Central memory CD8-positive, alpha-beta T cell (primary cell): ENCODE data around the gene KRTAP4-7.
"Not testable (repeated sequence)": the region's sequence is repeated elsewhere in the genome, so short reads cannot be mapped to it uniquely, and the experiment has no call there.

Source experiments
- ATAC-seq: fragments of 150-1000 bp; cut with Tn5 transposase; replicated peaks from 2 replicates; pipeline ENCODE4 v1.10.0; 2022; ENCODE audit warnings: mild to moderate bottlenecking, moderate FRiP score, moderate number of reproducible peaks; ENCODE audit not compliant: poor library complexity, severe bottlenecking; ENCODE audit errors: extremely low read depth
- DNase-seq, 2 donors: peaks; one replicate each; pipeline ENCODE4 v3.0.0; 2021; ENCODE audit warnings: low spot score in 2 of 2
- H3K27ac Mint-ChIP-seq: one replicate; pipeline ENCODE4 v1.8.0; 2022; ENCODE audit warnings: low read depth, mild to moderate bottlenecking, moderate library complexity, mixed read lengths
- H3K27me3 Mint-ChIP-seq: one replicate; pipeline ENCODE4 v1.8.0; 2022; ENCODE audit warnings: mixed read lengths
- H3K36me3 Mint-ChIP-seq: one replicate; pipeline ENCODE4 v1.8.0; 2022; ENCODE audit warnings: mild to moderate bottlenecking, moderate library complexity, mixed read lengths; ENCODE audit not compliant: insufficient read depth
- H3K4me1 Mint-ChIP-seq: one replicate; pipeline ENCODE4 v1.8.0; 2022; ENCODE audit warnings: mixed read lengths
- H3K4me3 Mint-ChIP-seq: one replicate; pipeline ENCODE4 v1.8.0; 2022; ENCODE audit warnings: mild to moderate bottlenecking, moderate library complexity, mixed read lengths
- H3K9me3 Mint-ChIP-seq: one replicate; pipeline ENCODE4 v1.8.0; 2022; ENCODE audit warnings: mixed read lengths

KRTAP4-7 gene

GRCh38 chr17:41057547-41057946, 26.4 kb upstream of the KRTAP4-7 start:
- ATAC-seq = no peak
- Mint-ChIP-seq H3K4me1 (no peaks in the 10 kb centered on the region), H3K4me3 (no peak overlapping the region), H3K27ac (no peak overlapping the region), H3K27me3 (peaks cover 87% of the 10 kb centered on the region), H3K36me3 (no peaks in the 10 kb centered on the region), H3K9me3 (peaks cover 6% of the 10 kb centered on the region)
- no peak for DNase-seq

- peaks cover 76% of the 10 kb centered on the region for H3K27me3 Mint-ChIP-seq
- H3K9me3 Mint-ChIP-seq = peaks cover 6% of the 10 kb centered on the region
- H3K36me3 Mint-ChIP-seq = no peaks in the 10 kb centered on the region
- no peak overlapping the region for H3K27ac Mint-ChIP-seq
- no peak overlapping the region for H3K4me3 Mint-ChIP-seq
- no peaks in the 10 kb centered on the region for H3K4me1 Mint-ChIP-seq
- no peak for DNase-seq
- no peak for ATAC-seq
Observed at GRCh38 chr17:41058741-41059140, 25.2 kb upstream of the KRTAP4-7 start.

- H3K9me3 Mint-ChIP-seq, H3K4me3 Mint-ChIP-seq, DNase-seq, ATAC-seq, H3K4me1 Mint-ChIP-seq, H3K27ac Mint-ChIP-seq, H3K36me3 Mint-ChIP-seq: not testable (repeated sequence)
- H3K27me3 Mint-ChIP-seq = peaks cover 68% of the 10 kb centered on the region
Observed at GRCh38 chr17:41059276-41060051, 24.5 kb upstream of the KRTAP4-7 start.

GRCh38 chr17:41060052-41060604, 23.8 kb upstream of the KRTAP4-7 start, which contains the start of gene KRTAP2-3:
Gene KRTAP2-3, minus strand, starts transcription at chr17:41060114. Its CDS starts 64 bp downstream, at chr17:41060050.
- DNase-seq = no peak
- Mint-ChIP-seq H3K27ac (no peak within 1 kb of the TSS), H3K9me3 (peaks cover 6% of the 10 kb centered on the region), H3K4me1 (no peaks in the 10 kb centered on the region), H3K4me3 (no peak within 1 kb of the TSS), H3K27me3 (peaks cover 67% of the 10 kb centered on the region), H3K36me3 (no peaks in the 10 kb centered on the region)
- ATAC-seq = no peak

- ATAC-seq (no peak), DNase-seq (no peak)
- H3K27me3 Mint-ChIP-seq = peaks cover 54% of the 10 kb centered on the region
- H3K9me3 Mint-ChIP-seq = peaks cover 6% of the 10 kb centered on the region
- no peak overlapping the region for H3K4me3 Mint-ChIP-seq
- no peaks in the 10 kb centered on the region for H3K4me1 Mint-ChIP-seq
- no peaks in the 10 kb centered on the region for H3K36me3 Mint-ChIP-seq
- no peak overlapping the region for H3K27ac Mint-ChIP-seq
Observed at GRCh38 chr17:41061964-41062363, 22.0 kb upstream of the KRTAP4-7 start.

GRCh38 chr17:41063449-41063848, 20.5 kb upstream of the KRTAP4-7 start:
- Mint-ChIP-seq H3K36me3 (no peaks in the 10 kb centered on the region), H3K27ac (no peak overlapping the region), H3K9me3 (no peaks in the 10 kb centered on the region), H3K27me3 (peaks cover 39% of the 10 kb centered on the region), H3K4me3 (no peak overlapping the region), H3K4me1 (no peaks in the 10 kb centered on the region)
- ATAC-seq (no peak), DNase-seq (no peak)

GRCh38 chr17:41064301-41064700, 19.6 kb upstream of the KRTAP4-7 start:
- Mint-ChIP-seq H3K9me3 (no peaks in the 10 kb centered on the region), H3K4me3 (no peak overlapping the region), H3K27ac (no peak overlapping the region), H3K36me3 (no peaks in the 10 kb centered on the region), H3K4me1 (no peaks in the 10 kb centered on the region), H3K27me3 (peaks cover 30% of the 10 kb centered on the region)
- DNase-seq (no peak), ATAC-seq (no peak)

GRCh38 chr17:41065016-41065689, 18.8 kb upstream of the KRTAP4-7 start:
- H3K27ac Mint-ChIP-seq, H3K36me3 Mint-ChIP-seq, DNase-seq, H3K4me3 Mint-ChIP-seq, H3K4me1 Mint-ChIP-seq, H3K9me3 Mint-ChIP-seq, ATAC-seq: not testable (repeated sequence)
- peaks cover 22% of the 10 kb centered on the region for H3K27me3 Mint-ChIP-seq

- no peak for ATAC-seq
- Mint-ChIP-seq H3K4me1 (no peaks in the 10 kb centered on the region), H3K36me3 (no peaks in the 10 kb centered on the region), H3K27ac (no peak within 1 kb of the TSS), H3K9me3 (no peaks in the 10 kb centered on the region), H3K27me3 (peaks cover 13% of the 10 kb centered on the region), H3K4me3 (no peak within 1 kb of the TSS)
- no peak for DNase-seq
Observed at GRCh38 chr17:41065829-41066624, 17.9 kb upstream of the KRTAP4-7 start, which contains the start of gene KRTAP2-4. Gene KRTAP2-4, minus strand, starts transcription at chr17:41065879. Its CDS starts 34 bp downstream, at chr17:41065845.

- Mint-ChIP-seq H3K27me3 (peaks cover under 1% of the 10 kb centered on the region), H3K27ac (no peak overlapping the region), H3K4me1 (no peaks in the 10 kb centered on the region), H3K9me3 (no peaks in the 10 kb centered on the region), H3K36me3 (no peaks in the 10 kb centered on the region), H3K4me3 (no peak overlapping the region)
- DNase-seq (no peak), ATAC-seq (no peak)
Observed at GRCh38 chr17:41067281-41067680, 16.7 kb upstream of the KRTAP4-7 start.

GRCh38 chr17:41069031-41069430, 14.9 kb upstream of the KRTAP4-7 start:
- H3K4me1 Mint-ChIP-seq = no peaks in the 10 kb centered on the region
- ATAC-seq = no peak

GRCh38 chr17:41071606-41072360, 12.2 kb upstream of the KRTAP4-7 start:
- Mint-ChIP-seq H3K27ac (no peak overlapping the region), H3K4me3 (no peak overlapping the region), H3K4me1 (no peaks in the 10 kb centered on the region), H3K36me3 (no peaks in the 10 kb centered on the region), H3K27me3 (peaks cover 22% of the 10 kb centered on the region), H3K9me3 (no peaks in the 10 kb centered on the region)
- DNase-seq = no peak
- no peak for ATAC-seq

More at GRCh38 chr17:41069031-41069430, 14.9 kb upstream of the KRTAP4-7 start:
- no peak for DNase-seq
- Mint-ChIP-seq H3K9me3 (no peaks in the 10 kb centered on the region), H3K27ac (no peak overlapping the region), H3K36me3 (no peaks in the 10 kb centered on the region), H3K27me3 (no peaks in the 10 kb centered on the region), H3K4me3 (no peak overlapping the region)
